ENCODE results near the gene TRMT1. TPM values are rescaled to one million over a fixed set of nuclear protein-coding genes. Genes with fewer than 3 reads are reported as not detected.
A peak's percentile ranks its signal among the peaks of the same experiment; 100 is the strongest.

TRMT1 gene
- total and polyA plus RNA-seq, 2 of the 8 experiments (the other 6 are each of a cell fraction or from before 2014, with no cell fraction given): 77.4 to 99.3 TPM

- TF ChIP-seq KDM4A (IDR thresholded peaks at IDR 0.05; ENCODE audit: low read depth, low read length, severe bottlenecking): no peak
- peak; percentile 98 for TF ChIP-seq EGR1 (IDR thresholded peaks at IDR 0.05; ENCODE audit: borderline replicate concordance, low read depth, low read length)
- TF ChIP-seq TBP (IDR thresholded peaks at IDR 0.05; ENCODE audit: low read depth, low read length): no peak
- peak in 1 of 2 experiments; percentile 30; a peak in 1 of 3 replicates for TF ChIP-seq EP300 (IDR thresholded peaks at IDR 0.05; ENCODE audit: borderline replicate concordance in 1 of 2, low read depth in 2 of 2, low read length in 2 of 2)
- peak; percentile 62 for TF ChIP-seq ASH2L (IDR thresholded peaks at IDR 0.05; ENCODE audit: low read length)
- no peak for TF ChIP-seq JUN (IDR thresholded peaks at IDR 0.05; ENCODE audit: low read depth, low read length)
- no peak for TF ChIP-seq TEAD4 (IDR thresholded peaks at IDR 0.05; ENCODE audit: low read depth, low read length)
- TF ChIP-seq TCF12 (IDR thresholded peaks at IDR 0.05; ENCODE audit: low read depth, low read length): 0 out of 2 replicates have a peak, but pooled peaks have one; percentile 52
- TF ChIP-seq TAF1 (IDR thresholded peaks at IDR 0.05; ENCODE audit: low read depth, low read length): peak; percentile 52; the same call in 1 of the 2 replicates
- TF ChIP-seq BACH1 (IDR thresholded peaks at IDR 0.05; ENCODE audit: low read length): no peak
- peak; percentile 8 for TF ChIP-seq TAF7 (optimal IDR thresholded peaks at IDR 0.05; ENCODE audit: borderline replicate concordance, low read depth, low read length)
- TF ChIP-seq BCL11A (IDR thresholded peaks at IDR 0.05; ENCODE audit: low read depth in 2 of 2, low read length in 2 of 2): no peak
- TF ChIP-seq MAFK (IDR thresholded peaks at IDR 0.05; ENCODE audit: low read depth, low read length): no peak
- TF ChIP-seq RXRA (IDR thresholded peaks at IDR 0.05; ENCODE audit: insufficient read depth, low read depth, low read length): 0 out of 2 replicates have a peak, but pooled peaks have one; percentile 79
- peak; percentile 82 for TF ChIP-seq SP1 (IDR thresholded peaks at IDR 0.05; ENCODE audit: low read depth, low read length)
- TF ChIP-seq CHD2 (IDR thresholded peaks at IDR 0.05; ENCODE audit: low read length): no peak
- peak; percentile 81; the same call in 1 of the 2 replicates for TF ChIP-seq KDM1A (IDR thresholded peaks at IDR 0.05; ENCODE audit: borderline replicate concordance, low read length)
- TF ChIP-seq ATF3 (IDR thresholded peaks at IDR 0.05; ENCODE audit: insufficient read depth, low read depth, low read length): no peak
- no peak for TF ChIP-seq SAP30 (IDR thresholded peaks at IDR 0.05; ENCODE audit: insufficient read depth, insufficient replicate concordance, low read length)
Measured at GRCh38 chr19:13118424-13119193, 2.1 kb upstream of the TRMT1 start (continued).

Data from H1 (cell line).